Stimulated activated CD8-positive, alpha-beta memory T cell treated with anti-CD3 and anti-CD28 coated beads, Interleukin-12 subunit alpha, Interleukin-12 subunit beta, amount 100 ng/mL, for 4 hours (primary cell): Measurements from ENCODE around the gene PCDHGA4.
"Not testable (repeated sequence)": the region's sequence is repeated elsewhere in the genome, so short reads cannot be mapped to it uniquely, and the experiment has no call there.

Source experiments
- DNase-seq: peaks from one replicate; pipeline ENCODE4 v3.0.0-alpha.2; 2020; ENCODE audit warnings: low read depth

Gene PCDHGA4

GRCh38 chr5:141384471-141385267 lies 29.8 kb downstream of the PCDHGA4 start:
- DNase-seq: no peak

- DNase-seq: not testable (repeated sequence)
Measured at GRCh38 chr5:141387557-141388311, 32.9 kb downstream of the PCDHGA4 start, which contains the start of gene PCDHGB4. Gene PCDHGB4, plus strand, starts transcription at chr5:141387698. Its CDS starts 187 bp downstream, at chr5:141387885.

DNA sequence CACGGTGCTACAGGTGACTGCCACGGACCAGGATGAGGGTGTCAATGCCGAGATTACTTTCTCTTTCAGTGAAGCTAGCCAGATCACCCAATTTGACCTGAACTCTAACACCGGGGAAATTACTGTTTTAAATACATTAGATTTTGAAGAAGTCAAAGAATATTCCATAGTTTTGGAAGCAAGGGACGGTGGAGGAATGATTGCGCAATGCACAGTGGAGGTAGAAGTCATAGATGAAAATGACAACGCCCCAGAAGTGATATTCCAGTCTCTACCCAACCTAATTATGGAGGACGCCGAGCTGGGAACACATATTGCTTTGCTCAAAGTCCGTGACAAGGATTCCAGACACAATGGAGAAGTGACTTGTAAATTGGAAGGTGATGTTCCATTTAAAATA lies 33.8 kb downstream of the PCDHGA4 start:
- DNase-seq: no peak

DNA sequence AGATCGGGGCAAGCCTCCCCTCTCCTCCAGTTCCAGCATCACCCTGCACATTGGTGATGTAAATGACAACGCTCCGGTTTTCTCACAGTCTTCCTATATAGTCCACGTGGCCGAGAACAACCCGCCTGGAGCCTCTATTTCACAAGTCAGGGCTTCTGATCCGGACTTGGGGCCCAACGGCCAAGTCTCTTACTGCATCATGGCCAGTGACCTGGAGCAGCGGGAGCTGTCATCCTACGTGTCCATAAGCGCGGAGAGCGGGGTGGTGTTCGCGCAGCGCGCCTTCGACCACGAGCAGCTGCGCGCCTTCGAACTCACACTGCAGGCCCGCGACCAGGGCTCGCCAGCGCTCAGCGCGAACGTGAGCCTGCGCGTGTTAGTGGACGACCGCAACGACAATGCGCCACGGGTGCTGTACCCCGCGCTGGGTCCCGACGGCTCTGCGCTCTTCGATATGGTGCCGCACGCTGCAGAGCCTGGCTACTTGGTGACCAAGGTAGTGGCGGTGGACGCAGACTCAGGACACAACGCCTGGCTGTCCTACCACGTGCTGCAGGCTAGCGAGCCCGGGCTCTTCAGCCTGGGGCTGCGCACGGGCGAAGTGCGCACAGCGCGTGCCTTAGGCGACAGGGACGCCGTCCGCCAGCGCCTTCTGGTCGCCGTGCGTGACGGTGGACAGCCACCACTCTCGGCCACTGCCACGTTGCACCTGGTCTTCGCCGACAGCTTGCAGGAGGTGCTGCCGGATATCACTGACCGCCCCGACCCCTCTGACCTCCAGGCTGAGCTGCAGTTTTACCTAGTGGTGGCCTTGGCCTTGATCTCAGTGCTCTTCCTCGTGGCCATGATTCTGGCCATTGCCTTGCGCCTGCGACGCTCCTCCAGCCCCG lies 34.6 kb downstream of the PCDHGA4 start:
- DNase-seq: no peak

DNA sequence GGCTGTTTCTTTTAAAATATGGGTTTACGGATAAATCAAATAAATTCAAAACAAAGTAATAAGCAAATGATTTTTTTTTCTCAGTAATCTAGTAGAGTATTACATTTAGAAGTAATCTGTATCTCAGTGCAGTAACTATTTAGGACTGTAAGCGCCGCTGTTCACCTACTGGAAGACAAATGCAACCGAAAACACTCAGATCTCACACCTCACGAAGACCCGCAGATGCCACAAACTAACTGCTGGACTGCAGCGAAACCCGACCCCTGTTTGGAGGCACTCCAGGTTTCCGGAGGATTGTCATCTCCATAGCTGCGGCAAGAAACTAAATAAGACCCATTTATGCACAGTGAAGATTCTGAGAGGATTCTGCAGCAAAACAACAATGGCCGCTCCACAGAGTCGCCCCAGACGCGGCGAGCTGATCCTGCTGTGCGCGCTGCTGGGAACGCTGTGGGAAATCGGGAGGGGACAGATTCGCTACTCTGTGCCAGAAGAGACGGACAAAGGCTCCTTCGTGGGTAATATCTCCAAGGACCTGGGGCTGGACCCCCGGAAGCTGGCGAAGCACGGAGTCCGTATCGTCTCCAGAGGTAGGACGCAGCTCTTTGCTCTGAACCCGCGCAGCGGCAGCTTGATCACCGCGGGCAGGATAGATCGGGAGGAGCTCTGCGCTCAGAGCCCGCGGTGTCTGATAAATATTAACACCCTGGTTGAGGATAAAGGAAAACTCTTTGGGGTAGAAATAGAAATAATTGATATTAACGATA lies 37.8 kb downstream of the PCDHGA4 start, which contains the start of gene PCDHGA8:
PCDHGA8 (plus strand) TSS at position 205 of the 770 bp plus-strand sequence; CDS start at position 386, 181 bp downstream.
- no peak for DNase-seq

DNA sequence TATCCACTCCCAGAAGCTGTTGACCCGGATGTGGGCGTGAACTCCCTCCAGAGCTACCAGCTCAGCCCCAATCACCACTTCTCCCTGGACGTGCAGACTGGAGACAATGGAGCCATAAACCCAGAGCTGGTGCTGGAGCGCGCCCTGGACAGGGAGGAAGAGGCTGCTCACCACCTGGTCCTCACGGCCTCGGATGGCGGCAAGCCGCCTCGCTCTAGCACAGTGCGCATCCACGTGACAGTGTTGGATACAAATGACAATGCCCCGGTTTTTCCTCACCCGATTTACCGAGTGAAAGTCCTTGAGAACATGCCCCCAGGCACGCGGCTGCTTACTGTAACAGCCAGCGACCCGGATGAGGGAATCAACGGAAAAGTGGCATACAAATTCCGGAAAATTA lies 38.4 kb downstream of the PCDHGA4 start:
- no peak for DNase-seq

DNA sequence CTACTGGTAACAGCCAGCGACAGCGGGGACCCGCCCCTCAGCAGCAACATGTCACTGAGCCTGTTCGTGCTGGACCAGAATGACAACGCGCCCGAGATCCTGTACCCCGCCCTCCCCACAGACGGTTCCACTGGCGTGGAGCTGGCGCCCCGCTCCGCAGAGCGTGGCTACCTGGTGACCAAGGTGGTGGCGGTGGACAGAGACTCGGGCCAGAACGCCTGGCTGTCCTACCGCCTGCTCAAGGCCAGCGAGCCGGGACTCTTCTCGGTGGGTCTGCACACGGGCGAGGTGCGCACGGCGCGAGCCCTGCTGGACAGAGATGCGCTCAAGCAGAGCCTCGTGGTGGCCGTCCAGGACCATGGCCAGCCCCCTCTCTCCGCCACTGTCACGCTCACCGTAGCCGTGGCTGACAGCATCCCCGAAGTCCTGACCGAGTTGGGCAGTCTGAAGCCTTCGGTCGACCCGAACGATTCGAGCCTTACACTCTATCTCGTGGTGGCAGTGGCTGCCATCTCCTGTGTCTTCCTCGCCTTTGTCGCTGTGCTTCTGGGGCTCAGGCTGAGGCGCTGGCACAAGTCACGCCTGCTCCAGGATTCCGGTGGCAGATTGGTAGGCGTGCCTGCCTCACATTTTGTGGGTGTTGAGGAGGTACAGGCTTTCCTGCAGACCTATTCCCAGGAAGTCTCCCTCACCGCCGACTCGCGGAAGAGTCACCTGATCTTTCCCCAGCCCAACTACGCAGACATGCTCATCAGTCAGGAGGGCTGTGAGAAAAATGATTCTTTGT lies 39.8 kb downstream of the PCDHGA4 start:
- DNase-seq: not testable (repeated sequence)

GRCh38 chr5:141397756-141398551 lies 43.1 kb downstream of the PCDHGA4 start, which contains the start of gene PCDHGB5:
Gene PCDHGB5, plus strand, starts transcription at chr5:141397947. Its CDS starts 181 bp downstream, at chr5:141398128.
- DNase-seq: not testable (repeated sequence)

DNA sequence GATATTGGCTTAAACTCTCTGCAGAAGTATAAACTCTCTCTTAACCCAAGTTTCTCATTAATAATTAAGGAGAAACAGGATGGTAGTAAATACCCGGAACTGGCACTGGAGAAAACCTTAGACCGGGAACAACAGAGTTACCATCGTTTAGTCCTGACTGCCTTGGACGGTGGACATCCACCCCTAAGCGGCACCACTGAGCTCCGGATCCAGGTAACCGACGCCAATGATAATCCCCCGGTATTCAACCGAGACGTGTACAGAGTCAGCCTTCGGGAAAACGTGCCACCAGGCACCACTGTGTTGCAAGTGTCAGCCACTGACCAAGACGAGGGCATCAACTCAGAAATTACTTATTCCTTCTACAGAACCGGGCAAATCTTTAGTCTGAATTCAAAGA lies 43.8 kb downstream of the PCDHGA4 start:
- DNase-seq: no peak

- no peak for DNase-seq
Measured at GRCh38 chr5:141399555-141400258, 44.9 kb downstream of the PCDHGA4 start.

- no peak for DNase-seq
Measured at GRCh38 chr5:141402553-141403243, 47.9 kb downstream of the PCDHGA4 start, which contains the start of gene PCDHGA9. Gene PCDHGA9, plus strand, starts transcription at chr5:141402778. Its CDS starts 175 bp downstream, at chr5:141402953.

DNA sequence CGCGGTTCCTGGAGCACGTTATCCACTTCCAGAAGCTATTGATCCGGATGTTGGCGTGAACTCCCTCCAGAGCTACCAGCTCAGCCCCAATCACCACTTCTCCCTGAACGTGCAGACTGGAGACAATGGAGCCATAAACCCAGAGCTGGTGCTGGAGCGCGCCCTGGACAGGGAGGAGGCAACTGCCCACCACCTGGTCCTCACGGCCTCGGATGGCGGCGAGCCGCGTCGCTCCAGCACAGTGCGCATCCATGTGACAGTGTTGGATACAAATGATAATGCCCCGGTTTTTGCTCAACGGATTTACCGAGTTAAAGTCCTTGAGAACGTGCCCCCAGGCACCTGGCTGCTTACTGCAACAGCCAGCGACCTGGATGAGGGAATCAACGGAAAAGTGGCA lies 48.6 kb downstream of the PCDHGA4 start:
- no peak for DNase-seq
